NK-92 (cell line): ENCODE data around the gene AVPR1B.

Experiments
- DNase-seq: peaks from one replicate; lab custom pipeline; 2025; ENCODE audit not compliant: unreplicated experiment; lab: John Stamatoyannopoulos, UW

The AVPR1B gene

GRCh38 chr1:206117151-206117948 is at the start of gene AVPR1B:
Gene AVPR1B (minus strand): TSS chr1:206117388. CDS start chr1:206116890, 498 bp downstream.
- no peak for DNase-seq

GRCh38 chr1:206145771-206146290 is 28.6 kb upstream of the AVPR1B start:
- no peak for DNase-seq

GRCh38 chr1:206144605-206145004 is 27.4 kb upstream of the AVPR1B start:
- no peak for DNase-seq

GRCh38 chr1:206143537-206144172 is 26.5 kb upstream of the AVPR1B start:
- no peak for DNase-seq

- no peak for DNase-seq
Observed at GRCh38 chr1:206142770-206143169, 25.6 kb upstream of the AVPR1B start.

- DNase-seq: no peak
Observed at GRCh38 chr1:206142011-206142410, 24.8 kb upstream of the AVPR1B start.

- no peak for DNase-seq
Observed at GRCh38 chr1:206136241-206136640, 19.1 kb upstream of the AVPR1B start.

- DNase-seq: no peak
Observed at GRCh38 chr1:206135248-206135647, 18.1 kb upstream of the AVPR1B start.

- DNase-seq: no peak
Observed at GRCh38 chr1:206133751-206134415, 16.7 kb upstream of the AVPR1B start.

- no peak for DNase-seq
Observed at GRCh38 chr1:206131037-206131436, 13.8 kb upstream of the AVPR1B start.

- DNase-seq: no peak
Observed at GRCh38 chr1:206128196-206128595, 11.0 kb upstream of the AVPR1B start.

GRCh38 chr1:206127336-206127735 is 10.1 kb upstream of the AVPR1B start:
- DNase-seq: no peak

GRCh38 chr1:206125346-206125745 is 8.2 kb upstream of the AVPR1B start:
- DNase-seq: no peak

- DNase-seq: no peak
Observed at GRCh38 chr1:206122686-206123085, 5.5 kb upstream of the AVPR1B start.

GRCh38 chr1:206121269-206121668 is 4.1 kb upstream of the AVPR1B start:
- DNase-seq: no peak

- DNase-seq: no peak
Observed at GRCh38 chr1:206120406-206120805, 3.2 kb upstream of the AVPR1B start.

GRCh38 chr1:206116873-206117150 is 376 bp downstream of the AVPR1B start:
- no peak for DNase-seq

- DNase-seq: no peak
Observed at GRCh38 chr1:206116191-206116872, 856 bp downstream of the AVPR1B start.

- DNase-seq: no peak
Observed at GRCh38 chr1:206115791-206116190, 1.4 kb downstream of the AVPR1B start.

GRCh38 chr1:206114692-206115640 is 2.2 kb downstream of the AVPR1B start:
- DNase-seq: no peak
